Retina (tissue), 1 donor: Measurements from ENCODE around the gene USP1.

Experiments
- DNase-seq: peaks from one replicate; pipeline ENCODE4 v3.0.0-alpha.2; 2016

Gene USP1

DNA sequence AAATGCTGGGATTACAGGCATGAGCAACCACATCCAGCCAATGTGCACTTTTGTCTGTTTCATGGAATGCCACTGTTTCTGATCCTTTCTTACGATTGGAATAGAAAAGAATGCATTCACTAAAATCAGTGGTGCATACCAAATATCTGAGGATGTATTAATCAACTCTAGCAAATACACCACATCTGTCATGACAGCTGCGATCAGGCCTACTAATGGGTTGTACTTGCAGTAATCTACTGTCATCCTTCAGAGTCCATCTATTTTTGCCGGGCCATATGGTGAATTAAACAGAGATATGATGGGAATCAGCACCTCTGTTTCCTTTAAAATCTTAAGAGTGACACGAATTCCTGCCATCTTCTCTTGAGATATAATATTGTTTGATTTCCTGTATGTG lies 8.5 kb upstream of the USP1 start:
- peak; percentile 32 for DNase-seq

DNA sequence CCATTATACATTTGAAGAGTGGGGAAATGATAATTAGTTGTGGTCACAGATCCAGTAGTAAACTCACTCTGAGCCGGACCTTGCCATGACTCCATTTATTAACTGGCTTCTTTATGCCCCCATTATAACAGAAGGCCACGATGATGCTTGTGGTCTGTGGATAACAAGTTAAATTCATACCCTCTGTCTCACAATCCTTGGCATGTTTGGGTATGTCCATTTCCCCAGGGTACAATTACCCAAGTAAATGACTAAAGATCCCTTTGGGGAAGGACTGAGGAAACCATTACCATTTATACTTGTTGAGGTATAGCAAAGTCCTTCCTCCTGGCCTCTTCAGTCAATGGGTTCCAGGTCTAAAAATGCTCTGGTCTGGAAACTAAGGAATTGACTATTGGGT lies 7.3 kb upstream of the USP1 start:
- DNase-seq: no peak

DNA sequence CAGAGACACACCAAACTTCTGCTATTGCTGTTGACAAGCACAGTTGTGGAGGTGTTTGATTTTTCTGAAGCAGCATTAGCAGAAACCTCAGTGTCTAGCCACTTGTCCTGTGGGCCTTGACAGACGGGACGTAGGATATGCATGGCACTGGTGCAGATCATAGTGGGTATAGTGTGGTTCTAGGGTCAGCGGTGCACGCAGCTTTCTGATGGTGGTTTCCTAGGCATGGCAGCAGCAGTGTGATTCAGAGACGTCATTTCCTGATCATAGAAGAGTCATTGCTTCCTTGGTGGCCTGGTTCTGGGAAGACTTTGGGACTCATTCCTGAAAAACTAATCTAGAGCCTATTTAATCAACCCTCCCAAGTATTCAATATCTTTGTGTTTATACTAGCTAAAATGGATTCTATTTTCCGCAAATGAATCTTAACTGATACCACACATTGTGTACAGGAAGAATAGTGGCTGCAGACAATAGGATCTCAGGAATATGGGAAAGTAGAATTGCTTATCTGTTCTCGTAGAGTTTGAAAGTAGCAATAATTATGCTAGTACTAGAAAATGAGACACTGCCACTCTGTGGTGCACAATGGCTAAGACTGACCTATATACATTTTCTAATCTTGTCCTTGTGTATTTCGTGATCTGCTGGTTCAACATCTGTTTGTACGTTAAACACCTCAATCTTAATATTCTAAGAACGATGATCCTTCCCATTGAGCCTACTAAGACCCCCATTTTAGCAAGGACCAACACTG lies 2.8 kb upstream of the USP1 start:
- DNase-seq: no peak

- DNase-seq: no peak
Measured at GRCh38 chr1:62434618-62435001, 2.2 kb upstream of the USP1 start.

GRCh38 chr1:62435231-62436038 lies 1.4 kb upstream of the USP1 start:
- DNase-seq: no peak

GRCh38 chr1:62436039-62436465 lies 797 bp upstream of the USP1 start:
- peak; percentile 99 for DNase-seq

DNA sequence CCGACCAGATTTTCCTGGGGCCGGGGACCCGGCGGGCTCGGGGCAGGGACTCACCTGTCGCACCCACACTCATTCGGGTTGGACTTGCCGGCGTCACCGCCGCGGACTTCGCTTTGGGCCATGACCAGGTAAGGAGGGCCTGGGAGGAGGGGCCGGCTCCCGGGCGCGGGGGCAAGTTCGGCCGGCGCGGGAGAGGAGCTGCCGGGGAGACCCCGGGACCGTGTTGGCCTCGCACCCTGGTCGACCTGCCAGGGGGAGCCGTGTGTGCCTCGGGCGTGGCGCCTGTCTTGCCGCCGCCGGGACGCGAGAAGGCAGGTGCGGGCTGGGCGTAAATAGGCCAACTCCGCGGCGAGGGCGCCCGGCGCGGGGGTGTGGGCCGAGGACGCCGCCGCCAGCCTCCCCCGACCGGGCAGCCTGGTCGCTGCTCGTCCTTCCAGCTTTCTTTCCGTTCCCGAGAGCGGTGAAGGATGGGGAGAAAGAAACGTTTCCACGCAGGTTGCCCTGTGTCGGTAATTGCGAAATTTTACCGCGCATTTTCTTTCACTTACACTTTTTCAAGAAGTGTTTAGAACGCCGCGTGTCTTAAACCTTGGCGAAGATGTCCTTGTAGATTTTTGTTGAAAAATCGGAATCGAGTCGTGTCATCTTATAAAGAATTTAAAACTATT lies 558 bp downstream of the USP1 start:
- DNase-seq: no peak

- peak; percentile 23 for DNase-seq
Measured at GRCh38 chr1:62438163-62438562, 1.3 kb downstream of the USP1 start.

DNA sequence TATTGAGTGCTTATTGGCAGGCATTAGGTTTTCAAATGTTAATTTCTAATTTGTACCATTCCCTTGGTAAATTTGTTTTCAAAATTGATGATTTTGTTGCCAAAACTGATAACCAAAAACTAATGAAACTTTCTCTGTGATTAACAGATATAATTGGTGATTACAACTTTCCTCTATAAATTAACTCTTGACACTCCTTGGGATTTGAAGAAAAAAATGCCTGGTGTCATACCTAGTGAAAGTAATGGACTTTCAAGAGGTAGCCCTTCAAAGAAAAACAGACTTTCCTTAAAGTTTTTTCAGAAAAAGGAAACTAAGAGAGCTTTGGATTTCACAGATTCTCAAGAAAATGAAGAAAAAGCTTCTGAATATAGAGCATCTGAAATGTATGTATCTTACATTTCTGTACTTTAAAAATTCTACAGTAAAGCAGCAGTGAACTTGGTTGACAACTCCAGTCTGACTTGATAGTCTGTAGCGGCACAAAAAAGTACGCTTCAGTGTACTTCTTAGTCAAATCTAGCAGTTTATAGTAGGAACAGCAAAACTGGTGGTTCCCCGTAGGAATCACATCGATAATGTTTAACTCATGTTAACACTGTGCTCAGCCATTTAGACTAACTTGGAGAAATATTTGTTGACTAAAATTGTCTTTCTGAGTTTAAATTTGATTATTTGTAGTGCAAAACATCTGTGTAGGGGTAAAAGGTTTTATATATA lies 3.0 kb downstream of the USP1 start:
- DNase-seq: no peak

GRCh38 chr1:62444701-62445100 lies 7.9 kb downstream of the USP1 start:
- DNase-seq: no peak

- DNase-seq: no peak
Measured at GRCh38 chr1:62448221-62448933, 11.5 kb downstream of the USP1 start.

DNA sequence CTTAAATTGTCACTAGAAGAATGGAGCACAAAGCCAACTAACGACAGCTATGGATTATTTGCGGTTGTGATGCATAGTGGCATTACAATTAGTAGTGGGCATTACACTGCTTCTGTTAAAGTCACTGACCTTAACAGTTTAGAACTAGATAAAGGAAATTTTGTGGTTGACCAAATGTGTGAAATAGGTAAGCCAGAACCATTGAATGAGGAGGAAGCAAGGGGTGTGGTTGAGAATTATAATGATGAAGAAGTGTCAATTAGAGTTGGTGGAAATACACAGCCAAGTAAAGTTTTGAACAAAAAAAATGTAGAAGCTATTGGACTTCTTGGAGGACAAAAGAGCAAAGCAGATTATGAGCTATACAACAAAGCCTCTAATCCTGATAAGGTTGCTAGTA lies 13.5 kb downstream of the USP1 start:
- no peak for DNase-seq

DNA sequence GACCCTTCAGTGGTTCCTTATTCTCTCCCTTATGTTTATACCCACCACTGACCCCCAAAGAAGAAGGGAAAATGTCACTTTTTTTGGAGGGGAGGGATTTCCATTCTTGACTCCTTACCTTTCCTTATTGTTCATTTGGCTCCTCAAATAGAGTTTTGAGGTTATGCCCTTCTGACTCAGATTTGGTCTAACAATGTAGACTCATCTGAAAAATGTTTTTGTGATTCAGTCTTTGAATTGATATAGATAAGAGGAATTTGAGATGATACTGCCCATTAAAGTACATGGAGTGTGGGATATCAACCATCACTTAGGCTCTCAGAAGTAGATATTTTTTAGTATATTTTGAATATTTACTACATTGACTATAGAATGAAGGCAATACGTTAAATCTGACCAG lies 16.1 kb downstream of the USP1 start:
- DNase-seq: no peak

- no peak for DNase-seq
Measured at GRCh38 chr1:62457955-62458354, 21.1 kb downstream of the USP1 start.

- DNase-seq: no peak
Measured at GRCh38 chr1:62462370-62462769, 25.5 kb downstream of the USP1 start.

DNA sequence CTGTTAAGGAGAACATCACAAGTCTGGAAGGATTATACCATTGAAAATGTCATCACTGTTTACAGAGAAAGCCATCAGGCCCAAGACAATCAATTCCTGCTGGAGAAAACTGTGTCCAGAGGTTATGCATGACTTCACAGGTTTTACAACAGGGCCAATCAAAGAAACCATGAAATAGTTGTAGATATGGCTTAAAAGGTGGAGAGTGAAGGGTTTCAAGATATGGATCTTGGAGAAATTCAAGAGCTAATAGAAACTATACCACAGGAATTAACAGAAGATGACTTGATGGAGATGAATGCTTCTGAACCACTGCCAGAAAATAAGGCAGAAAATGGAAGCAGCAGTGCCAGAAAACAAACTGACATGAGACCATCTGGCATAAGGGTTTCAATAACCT lies 30.2 kb downstream of the USP1 start:
- DNase-seq: no peak

DNA sequence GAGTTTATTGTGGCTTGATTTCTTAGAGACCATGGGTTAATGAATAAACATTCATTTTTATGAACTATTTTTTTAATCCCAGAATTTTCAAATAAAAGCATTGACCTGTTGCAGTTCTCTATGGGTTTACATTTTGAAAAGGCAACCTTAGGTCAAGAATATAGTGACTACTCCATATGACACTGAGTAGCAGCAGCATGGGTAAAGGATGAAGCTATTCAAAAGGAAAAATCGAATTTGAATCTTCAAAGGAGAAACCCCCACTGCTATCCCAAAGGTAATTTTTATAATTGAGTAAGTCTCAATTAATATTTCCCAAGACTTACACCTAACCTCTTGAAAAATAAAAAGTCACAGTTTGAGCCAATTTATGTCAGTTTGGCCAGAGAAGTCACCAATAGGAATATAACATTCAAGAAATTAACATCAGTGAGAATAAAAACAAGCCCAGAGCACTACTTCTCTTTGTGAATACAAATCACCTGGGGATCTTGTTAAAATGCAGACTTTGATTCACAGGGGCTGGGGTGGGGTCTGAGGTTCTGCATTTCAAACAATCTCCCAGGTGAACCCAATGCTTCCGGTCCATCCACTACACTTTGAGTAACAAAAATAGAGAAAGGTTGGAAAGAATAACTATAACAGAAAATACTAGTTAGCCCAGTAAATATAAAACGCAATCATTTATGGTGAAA lies 39.8 kb downstream of the USP1 start:
- DNase-seq: no peak

DNA sequence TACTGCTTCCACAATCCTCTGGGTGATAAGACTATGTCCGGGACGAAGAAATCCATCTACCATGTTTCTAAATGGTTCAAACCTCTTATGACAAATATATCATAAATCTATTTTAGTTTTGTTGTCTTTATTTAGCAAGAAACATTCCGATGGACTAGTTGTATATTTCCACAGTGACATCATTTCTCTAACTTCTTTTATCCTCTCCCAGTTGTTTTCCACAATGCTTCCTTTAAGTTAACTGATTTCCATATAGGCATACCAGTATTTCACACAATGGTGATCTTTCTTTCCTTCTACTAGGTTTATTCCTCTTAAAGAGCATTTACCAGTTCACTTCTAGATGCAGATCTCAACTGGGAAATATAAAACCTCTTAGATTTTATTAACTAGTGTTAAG lies 44.8 kb downstream of the USP1 start:
- no peak for DNase-seq

DNA sequence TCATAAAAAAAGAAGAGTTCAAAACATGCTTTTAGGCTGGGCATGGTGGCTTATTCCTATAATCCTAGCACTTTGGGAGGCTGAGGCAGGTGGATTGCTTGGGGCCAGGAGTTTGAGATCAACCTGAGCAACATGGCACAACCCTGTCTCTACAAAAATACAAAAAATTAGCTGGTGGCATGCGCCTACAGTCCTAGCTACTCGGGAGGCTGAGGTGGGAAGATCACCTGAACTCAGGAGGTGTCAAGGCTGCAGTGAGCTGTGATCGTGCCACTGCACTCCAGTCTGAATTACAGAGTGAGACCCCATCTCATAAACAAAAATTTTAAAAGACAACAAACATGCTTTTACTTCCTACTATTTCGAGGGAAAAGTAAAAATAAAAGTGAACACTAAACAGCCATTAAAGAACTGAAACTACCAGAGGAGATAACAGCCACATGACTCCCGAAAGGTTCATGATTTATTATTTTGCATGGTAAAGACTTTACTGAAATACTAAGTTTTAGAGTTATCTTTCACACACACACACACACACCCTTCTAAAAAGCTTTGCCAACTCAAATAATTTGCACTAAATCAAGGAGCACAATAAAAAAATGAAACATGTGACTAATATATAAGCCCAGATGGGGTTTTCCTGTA lies 48.1 kb downstream of the USP1 start:
- no peak for DNase-seq

GRCh38 chr1:62487956-62488355 lies 51.1 kb downstream of the USP1 start:
- DNase-seq: no peak

- DNase-seq: no peak
Measured at GRCh38 chr1:62492521-62492920, 55.7 kb downstream of the USP1 start.
